CD4-positive, alpha-beta T cell treated with Interleukin-21 for 1 hour (primary cell): ENCODE data around the gene SSRP1.
A peak's percentile ranks its signal among the peaks of the same experiment; 100 is the strongest.
"Not testable (repeated sequence)": the region's sequence is repeated elsewhere in the genome, so short reads cannot be mapped to it uniquely, and the experiment has no call there.

ENCODE experiments used
- DNase-seq: peaks from one replicate; pipeline ENCODE4 v3.0.0-alpha.2; 2020

SSRP1 gene, protein sequence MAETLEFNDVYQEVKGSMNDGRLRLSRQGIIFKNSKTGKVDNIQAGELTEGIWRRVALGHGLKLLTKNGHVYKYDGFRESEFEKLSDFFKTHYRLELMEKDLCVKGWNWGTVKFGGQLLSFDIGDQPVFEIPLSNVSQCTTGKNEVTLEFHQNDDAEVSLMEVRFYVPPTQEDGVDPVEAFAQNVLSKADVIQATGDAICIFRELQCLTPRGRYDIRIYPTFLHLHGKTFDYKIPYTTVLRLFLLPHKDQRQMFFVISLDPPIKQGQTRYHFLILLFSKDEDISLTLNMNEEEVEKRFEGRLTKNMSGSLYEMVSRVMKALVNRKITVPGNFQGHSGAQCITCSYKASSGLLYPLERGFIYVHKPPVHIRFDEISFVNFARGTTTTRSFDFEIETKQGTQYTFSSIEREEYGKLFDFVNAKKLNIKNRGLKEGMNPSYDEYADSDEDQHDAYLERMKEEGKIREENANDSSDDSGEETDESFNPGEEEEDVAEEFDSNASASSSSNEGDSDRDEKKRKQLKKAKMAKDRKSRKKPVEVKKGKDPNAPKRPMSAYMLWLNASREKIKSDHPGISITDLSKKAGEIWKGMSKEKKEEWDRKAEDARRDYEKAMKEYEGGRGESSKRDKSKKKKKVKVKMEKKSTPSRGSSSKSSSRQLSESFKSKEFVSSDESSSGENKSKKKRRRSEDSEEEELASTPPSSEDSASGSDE

DNA sequence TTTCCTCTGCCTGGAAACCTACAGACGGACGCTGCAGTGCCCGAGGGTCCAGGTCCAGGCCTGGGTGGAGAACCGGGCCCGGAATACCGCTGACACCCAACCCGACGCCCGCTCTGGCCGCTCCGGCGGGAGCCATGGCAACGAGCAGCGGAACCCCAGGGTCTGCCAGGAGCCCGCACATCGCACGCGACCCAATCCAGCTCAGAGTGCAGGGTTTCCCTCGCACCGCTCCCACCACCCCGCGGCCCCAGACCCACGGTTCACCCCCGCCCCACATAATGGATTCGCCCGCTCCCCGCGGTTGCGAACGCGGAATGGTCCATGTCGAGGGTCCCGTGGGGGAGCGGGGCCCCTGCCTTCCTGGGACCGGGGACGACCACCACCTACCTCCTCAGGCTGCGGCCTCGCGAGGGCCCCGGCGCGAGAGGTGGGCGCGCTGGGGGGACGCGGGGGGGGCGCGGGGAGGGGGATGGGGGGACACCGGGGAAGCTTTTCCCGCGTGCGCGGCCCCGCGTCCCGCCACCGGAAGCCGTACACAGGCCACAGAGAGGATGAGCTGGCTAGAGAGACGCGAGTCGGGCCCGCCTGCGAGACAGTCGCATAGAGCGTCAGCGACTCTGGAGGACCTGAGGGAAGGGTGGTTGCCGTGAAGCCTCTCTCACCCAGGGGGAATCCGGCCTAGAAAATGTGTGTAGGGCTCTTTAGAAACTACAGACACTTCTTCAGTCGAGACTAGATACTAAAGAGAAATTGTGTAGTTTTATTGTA lies at the start of gene SSRP1:
SSRP1 (minus strand) TSS at position 550 of the 768 bp plus-strand sequence. CDS start 771 bp downstream, outside the sequence.
- peak; percentile 92 for DNase-seq

DNA sequence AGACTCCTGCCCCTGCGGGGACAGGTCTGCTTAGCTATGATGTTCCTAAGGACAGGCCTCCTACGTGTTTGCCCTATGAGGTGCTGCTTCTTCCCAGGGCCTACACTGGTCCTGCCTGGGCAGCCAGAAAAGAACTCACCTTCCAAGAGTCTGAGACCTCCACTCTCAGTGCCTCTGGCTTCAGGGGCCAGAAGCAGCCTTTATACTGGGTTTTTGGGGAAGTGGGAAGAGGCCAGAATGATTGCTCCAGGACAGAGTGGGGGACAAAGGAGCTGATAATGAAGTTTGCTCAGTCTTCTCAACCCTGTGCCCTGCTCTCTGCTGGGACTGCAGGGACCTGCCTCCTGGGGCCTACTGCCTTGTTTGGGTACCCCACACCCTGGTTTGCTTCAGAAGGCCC lies 45.3 kb upstream of the SSRP1 start, which contains the start of gene PRG3:
PRG3 (minus strand) TSS at position 176 of the 400 bp plus-strand sequence. CDS start 442 bp downstream, outside the sequence.
- no peak for DNase-seq

DNA sequence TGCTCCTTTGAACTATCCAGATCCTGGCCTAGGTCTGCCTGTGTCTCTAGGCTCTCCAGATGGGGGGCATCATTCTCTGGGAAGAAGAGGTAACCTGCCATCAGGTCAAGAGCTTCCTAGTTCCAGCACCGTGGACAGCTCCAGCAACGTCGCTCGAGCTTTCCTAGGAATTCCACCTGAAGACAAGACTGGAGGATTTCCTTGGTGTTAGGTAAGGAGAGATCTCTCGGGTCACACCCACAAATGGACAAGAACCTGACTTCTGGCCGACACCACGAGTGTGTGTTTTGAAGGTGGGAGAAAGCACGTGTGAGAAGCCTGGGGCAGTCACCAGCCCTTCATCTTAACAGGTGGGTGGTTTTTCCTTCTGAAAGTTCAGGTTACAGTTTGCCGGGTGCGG lies 44.0 kb upstream of the SSRP1 start:
- no peak for DNase-seq

DNA sequence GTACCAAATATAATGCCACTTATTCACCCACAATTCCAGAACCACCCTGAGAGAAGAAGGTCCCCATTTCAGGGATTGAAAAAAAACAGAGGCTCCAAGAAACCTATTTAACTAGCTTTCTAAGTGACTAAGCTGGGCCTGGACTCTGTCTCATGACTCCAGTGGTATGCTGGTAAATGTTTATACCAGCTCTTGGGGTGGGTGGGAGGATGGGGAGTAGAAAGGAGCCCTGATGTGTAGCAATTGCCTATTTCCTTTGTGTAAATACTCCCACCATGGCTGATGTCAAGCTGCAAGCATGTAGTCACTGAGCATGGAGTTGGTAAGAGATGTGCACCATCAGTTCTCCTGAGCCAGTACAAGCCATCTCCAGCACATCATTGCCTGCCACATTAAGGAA lies 42.5 kb upstream of the SSRP1 start:
- DNase-seq, result no peak

DNA sequence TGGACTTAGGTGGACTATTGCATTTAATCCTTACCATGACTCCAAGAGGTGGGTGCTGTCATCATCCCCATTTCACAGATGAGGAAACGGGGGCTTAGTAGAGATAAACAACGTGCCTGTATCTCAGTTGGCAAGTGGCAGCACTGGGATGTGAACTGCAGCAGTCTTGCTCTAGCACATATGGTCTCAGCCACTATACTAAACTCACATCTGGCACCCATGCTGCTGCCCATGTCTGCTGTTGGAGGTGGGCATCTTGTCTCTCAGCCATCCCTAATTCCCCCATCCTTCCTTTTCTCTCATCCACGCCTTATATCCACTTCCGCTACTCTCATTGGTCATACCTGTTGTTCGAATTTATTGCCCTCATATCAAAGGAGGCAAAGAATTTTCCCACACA lies 41.4 kb upstream of the SSRP1 start:
- DNase-seq, result no peak

DNA sequence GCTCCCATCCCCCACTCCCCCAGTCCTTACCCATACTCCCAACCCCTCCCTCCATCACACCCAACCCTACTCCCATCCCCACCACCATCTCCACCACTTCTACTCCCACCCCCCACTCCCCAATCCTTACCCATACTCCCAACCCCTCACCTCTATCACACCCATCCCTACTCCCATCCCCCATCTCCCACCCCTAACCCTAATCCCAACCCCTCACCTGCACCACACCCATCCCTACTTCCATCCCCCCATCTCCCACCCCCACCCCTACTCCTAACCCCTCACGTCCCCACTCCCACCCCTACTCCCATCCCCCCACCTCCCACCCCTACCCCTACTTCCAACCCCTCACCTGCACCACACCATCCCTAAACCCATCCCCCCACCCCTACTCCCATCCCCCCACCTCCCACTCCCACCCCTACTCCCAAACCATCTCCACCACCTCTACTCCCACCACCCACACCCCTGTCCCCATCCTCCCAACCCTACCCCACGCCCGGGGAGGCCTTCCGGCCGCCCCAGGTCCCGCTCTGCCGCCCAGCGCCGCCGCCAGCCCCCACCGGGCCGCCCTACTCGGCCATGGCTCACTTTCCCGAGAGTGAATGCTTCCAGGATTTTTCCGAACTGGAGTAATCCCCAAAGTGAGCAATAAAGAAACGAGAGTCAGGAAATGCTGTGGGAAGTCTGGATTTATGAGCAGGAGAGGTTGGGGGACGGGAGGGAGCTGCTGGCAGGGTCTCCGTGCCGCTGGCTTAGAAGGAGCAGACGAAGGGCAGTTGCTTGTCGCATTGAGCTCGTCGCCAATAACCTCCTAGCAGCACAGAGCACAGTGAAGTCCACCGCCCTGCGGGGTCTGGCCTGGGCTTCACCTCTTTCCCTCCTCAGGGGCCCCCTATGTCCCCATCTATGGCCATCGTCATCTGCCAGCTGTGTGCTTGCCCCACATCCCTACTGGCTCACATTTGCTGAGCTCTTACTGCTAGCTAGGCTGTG lies 40.7 kb upstream of the SSRP1 start:
- DNase-seq, result no peak

DNA sequence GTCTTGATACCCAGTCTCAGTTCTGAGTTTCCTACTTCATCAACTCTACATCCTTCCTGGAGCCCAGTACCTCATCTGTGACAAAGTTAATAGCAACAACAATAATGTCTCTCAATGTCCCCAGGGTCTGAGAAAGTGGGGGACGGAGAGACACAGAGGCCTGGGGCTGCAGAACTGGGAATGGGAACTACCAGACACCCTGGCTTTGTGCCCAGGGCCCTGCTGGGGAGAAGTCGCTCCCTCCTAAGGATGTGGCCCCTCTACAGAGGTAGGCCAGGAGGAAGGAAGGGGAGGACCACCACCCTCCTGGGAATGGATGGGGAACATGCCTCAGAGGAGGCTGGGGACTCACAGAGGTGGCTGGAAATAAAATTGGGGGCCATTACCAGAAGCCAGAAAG lies 39.8 kb upstream of the SSRP1 start:
- DNase-seq, result no peak

DNA sequence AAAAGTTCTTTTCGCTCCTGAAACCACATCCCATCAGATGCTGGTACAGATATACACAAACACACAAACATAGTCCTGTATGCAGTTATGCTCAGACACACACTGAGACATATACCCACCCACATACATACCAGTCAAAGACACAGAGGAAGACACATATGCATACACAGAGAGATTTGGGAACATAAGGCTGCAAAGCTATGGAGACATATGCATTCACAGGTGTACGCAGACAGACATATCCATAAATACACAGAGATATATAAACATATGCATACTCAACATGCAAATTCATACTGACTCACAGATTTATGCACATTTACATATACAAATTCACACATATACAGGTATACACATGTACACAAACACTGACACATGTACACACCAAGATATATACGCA lies 39.3 kb upstream of the SSRP1 start:
- no peak for DNase-seq

DNA sequence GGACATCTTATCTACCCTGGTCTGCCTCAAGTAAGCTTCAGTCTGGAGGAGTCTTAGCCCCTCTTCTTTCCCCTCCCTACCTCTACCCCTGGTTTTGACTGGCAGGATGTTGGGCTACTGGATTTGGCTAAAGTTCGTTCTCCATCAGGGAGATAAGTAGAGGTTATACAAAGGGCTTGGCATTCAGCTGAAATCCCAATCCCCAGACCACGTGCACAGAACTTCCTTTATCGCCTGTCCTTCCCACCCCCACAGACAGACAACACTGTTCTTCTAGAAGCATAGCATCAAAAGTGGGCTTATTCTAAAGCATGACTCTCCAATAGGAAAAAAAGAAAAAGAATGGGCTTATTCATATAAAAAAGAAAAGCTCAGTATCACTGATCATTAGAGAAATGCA lies 37.5 kb upstream of the SSRP1 start:
- DNase-seq, result no peak

DNA sequence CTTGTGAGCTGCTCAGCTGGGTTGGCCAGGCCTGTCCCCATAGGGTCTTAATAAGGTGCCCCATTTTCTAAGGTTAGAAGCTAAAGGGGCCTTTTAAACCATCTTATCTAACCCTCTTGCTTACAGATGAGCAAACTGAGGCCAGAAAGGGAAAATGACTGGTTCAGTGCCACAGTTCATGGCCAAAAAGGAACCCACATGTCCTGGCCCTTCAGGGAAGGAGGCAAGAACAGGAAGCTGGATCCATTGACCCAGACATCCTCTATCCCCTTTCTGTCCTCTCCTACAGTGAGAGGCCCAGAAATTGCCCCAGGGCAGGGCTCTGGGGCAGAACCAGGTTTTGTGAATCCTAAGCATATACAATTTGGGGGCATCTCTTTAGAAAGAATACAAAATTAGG lies 35.2 kb upstream of the SSRP1 start:
- no peak for DNase-seq

DNA sequence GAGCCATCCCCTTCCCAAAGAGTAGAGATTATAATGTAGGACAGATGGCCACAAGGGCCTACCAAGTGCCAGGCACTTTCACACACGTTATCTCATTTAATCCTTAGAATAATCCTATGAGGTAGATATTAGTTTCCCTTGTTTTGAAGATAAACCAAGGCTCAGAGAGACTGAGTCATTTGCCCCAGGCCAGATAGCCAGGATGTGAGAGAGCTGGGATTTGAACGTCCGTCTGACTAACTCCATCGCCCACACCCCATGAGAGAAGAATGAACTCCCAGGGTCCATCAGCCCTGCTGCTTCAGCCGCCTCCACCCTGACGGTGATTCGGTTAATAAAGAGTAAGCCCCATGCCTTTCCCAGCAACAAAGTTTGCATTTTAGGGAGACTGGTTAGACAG lies 34.6 kb upstream of the SSRP1 start:
- DNase-seq, result no peak

DNA sequence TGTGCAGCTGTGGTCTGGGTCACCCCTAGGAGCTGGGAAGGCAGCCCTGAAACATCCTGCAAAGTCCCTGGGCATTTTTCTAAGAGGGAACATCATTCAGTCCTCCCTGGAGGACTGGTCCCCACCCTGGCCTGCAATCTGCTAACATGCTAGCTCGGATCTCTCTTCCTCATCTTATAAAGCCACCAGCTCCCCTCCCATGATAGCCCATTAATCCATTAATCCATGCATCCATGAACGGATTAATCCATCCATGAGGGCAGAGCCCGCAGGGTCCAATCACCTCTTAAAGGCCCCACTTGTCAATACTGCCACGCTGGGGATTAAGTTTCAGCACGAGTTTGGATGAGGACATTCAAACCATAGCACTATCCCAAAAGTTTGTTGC lies 33.1 kb upstream of the SSRP1 start:
- DNase-seq, result no peak

DNA sequence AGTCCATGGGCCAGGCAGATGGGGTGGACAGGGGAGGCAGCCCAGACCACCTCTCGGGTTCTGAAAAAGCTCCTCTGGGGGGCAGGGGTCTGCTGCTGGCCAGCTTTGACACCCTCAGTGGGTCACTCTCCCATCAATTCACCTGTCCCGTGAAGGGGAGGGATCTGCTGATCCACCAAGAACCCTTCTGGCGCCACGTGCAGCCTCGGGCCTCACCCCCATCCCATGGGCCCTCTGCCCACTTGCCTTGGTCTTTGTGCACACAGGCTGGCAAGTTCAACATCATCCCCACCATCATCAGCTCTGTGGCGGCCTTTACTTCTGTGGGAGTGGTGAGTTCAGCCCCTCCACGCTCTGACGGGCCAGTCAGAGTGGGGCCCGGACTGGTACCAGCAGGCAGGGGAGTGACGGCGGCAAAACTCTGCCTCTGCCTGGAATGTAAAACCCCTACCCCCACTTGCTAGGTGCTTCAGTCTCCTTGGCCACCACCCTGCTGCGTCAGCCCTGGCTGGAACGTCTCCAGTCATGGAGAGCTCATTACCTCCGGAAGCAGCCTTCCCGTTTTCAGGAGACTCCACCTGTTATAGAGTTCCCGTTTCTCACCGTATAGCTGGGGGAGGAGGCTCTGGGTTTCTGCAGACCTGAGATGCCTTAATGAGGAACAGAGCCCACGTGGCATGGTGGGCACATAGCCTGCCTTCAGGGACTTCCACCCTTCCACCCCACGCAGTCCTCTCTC lies 32.6 kb upstream of the SSRP1 start:
- no peak for DNase-seq

DNA sequence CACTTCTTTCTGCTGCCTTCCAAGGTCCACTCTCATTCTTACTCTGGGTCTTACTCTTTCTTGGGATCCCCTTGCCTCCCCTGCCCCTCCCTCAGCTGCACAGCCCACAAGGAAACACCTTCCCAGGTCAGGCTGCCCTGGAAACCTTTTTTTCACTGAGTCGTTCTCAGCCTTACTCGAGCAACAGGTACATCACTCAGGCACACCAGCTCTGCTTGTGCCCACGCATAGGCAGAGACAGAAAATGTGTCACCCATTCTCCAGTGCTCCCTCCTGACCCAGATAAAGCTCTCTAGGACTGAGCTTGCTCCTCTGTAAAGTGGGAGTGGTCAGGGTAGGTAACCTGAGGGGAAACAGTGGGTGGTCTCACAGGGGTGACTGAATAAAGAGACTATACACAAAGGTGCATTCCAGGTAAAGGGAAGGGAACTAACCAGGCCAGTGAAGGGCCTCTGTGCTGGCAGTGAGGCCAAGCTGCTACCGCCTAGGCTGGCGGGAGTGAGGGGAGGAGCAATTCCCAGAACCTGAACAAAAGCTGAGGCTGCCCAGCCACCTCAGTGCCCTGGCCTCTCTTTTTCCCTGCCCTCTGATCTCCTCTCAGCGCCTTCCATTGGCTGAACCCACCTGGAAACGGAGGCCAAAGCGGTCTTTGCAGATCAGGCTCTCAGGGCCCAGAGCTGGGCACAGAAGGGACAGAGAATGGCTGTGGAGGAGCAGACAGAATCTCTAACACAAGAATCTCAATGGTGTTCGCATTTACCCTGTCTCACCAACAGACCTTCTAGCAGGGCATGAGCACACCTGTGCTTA lies 29.4 kb upstream of the SSRP1 start:
- DNase-seq, result no peak

DNA sequence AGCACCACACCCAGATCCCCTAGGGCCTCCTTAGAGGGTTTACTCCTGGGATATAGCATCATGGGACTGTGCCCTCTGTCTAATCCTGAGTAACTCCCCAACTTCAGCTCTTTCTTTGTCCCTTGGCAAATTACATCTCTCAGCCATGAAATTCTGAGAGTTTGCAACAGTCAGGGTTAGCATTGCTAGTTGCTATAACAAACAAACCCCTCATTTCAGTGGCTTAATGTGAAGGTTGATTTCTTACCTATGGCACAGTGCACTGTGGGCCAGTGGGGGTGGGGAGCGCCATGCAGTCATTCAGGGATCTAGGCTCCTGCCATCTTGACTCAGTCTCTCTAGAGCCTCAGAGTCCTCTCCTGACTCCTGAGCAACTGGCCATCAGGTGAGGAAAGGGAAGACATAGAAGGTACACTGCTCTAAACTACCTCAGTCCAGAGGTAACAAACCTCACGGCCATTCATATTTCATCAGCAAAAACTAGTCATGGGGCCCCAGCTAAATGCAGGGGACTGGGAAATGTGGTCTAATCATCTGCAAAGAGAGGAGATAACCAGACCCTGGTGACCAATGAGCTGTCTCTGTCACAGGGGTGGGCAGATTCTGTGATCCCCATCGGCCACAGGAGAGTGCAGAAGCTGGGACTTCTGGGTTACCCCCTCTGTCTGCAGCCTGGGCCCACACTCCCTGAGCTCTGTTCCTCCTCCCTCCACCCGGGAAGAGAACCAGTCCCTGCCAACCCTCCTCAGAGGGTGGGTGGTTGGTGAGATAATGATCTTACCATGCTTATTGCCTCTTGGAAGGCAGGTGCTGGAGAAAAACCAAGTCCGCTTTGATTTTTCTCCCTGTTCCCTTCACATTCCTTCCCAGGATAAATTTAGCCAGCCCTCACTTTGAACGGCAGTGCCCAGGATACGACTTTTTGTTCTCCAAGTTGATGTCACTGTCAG lies 27.7 kb upstream of the SSRP1 start:
- no peak for DNase-seq

DNA sequence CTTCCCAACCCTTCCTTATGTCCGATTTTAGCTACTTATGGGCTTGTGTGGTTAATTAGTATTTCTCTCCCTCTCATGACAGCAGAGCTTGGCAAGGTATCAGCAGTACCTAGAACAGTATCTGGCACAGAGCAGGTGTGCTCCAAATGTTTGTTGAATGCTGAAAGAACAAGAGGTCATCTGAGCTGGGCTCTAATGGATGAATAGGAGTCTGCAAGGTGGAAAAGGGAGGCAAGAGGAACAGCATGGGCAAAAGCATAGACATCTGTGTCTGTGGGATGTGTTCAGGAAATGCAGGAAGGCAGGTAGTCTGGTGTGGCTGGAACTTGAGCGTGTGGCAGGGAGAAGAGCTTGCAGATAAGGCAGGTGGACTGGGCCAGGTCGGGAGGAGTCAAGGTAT lies 26.2 kb upstream of the SSRP1 start:
- no peak for DNase-seq

DNA sequence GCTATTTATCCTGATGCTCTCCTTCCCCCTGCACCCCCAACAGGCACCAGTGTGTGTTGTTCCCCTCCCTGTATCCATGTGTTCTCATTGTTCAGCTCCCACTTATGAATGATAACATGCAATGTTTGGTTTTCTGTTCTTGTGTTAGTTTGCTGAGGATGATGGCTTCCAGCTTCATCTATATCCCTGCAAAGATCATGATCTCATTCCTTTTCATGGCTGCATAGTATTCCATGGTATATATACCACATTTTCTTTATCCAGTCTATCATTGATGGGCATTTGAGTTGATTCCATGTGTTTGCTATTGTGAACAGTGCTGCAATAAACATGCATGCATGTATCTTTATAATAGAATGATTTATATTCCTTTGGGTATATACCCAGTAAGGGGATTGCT lies 25.7 kb upstream of the SSRP1 start:
- DNase-seq, result not testable (repeated sequence)

DNA sequence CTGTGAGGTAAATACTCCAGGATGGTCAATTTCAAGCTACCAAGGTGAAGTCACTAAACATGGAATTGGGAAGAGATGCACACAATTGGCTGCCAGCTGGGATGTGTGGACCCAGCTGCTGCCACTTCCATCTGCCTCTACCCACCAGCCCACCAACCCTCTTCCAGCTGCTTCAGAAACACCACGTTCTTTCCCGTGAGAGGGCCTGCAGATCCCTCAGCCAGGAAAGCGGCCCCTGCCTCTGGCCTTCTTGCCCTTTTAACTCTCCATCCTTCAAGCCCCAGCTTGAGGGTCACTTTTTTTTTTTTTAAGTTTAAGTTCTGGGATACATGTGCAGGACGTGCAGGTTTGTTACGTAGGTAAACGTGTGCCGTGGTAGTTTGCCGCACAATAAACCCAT lies 25.3 kb upstream of the SSRP1 start:
- no peak for DNase-seq

DNA sequence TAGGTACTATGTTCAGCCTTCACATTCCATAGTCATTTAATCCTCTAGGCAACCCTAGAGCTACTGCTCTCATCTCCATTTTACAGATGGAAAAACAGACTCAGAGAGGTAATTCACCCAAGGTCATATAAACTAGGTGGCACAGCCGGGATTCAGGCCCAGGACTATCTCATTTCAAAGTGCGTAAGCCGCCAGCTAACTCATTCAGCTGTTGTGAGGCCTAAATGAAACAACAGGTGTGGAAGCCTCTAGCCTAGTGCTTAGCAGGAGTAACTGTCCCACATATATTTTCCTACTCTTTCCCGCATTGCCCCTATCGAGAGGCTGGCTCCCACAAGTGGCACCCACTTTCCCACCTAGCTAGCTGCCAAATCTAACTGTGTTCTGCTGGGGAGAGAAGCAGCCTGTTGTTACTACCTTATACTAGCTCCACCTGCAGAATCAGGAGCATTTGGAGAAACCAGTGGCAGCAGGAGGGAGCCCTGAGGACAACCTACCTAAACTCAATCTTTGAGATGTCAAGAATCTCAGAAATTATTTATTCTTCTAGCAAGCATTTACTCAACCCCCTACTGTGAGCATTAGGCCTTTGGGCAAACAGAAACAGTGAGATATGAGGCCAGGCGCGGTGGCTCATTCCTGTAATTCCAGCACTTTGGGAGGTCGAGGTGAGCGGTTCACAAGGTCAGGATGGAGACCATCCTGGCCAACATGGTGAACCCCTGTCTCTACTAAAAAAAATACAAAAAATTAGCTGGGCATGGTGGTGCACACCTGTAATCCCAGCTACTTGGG lies 24.4 kb upstream of the SSRP1 start:
- DNase-seq, result no peak
